Left renal pelvis (tissue), 4 donors: ENCODE data around the gene TBX18. TPM values are rescaled to one million over a fixed set of nuclear protein-coding genes. Genes with fewer than 3 reads are reported as not detected.

Experiments used
- DNase-seq, 4 donors: peaks; one replicate each; pipeline ENCODE4 v3.0.0-alpha.2; 2013; ENCODE audit warnings: low read depth in 4 of 4, low spot score in 3 of 4
- polyA plus RNA-seq, 4 donors: library from polyadenylated mRNA; unstranded; fragments of 120-200 nt; gene quantifications; one replicate each; pipeline ENCODE4 v1.2.1, GENCODE V29; 2013; ENCODE audit not compliant: insufficient read length in 4 of 4

TBX18 gene
- polyA plus RNA-seq, 4 donors = 7.0 to 24.7 (median 12.7) TPM

GRCh38 chr6:84752118-84752850, 12.1 kb downstream of the TBX18 start:
- no peak for DNase-seq

- no peak for DNase-seq
Observed at GRCh38 chr6:84749181-84749580, 15.2 kb downstream of the TBX18 start.

GRCh38 chr6:84748376-84748775, 16.0 kb downstream of the TBX18 start:
- no peak for DNase-seq

- no peak for DNase-seq
Observed at GRCh38 chr6:84743616-84744015, 20.8 kb downstream of the TBX18 start.

GRCh38 chr6:84740385-84740784, 24.0 kb downstream of the TBX18 start:
- DNase-seq = no peak

- no peak for DNase-seq
Observed at GRCh38 chr6:84739866-84740208, 24.6 kb downstream of the TBX18 start.

GRCh38 chr6:84738996-84739865, 25.2 kb downstream of the TBX18 start:
- DNase-seq = no peak

- no peak for DNase-seq
Observed at GRCh38 chr6:84733889-84734288, 30.5 kb downstream of the TBX18 start.

GRCh38 chr6:84731901-84732300, 32.5 kb downstream of the TBX18 start:
- no peak for DNase-seq

GRCh38 chr6:84731401-84731800, 33.0 kb downstream of the TBX18 start:
- DNase-seq = no peak

- DNase-seq = no peak
Observed at GRCh38 chr6:84728602-84729001, 35.8 kb downstream of the TBX18 start.

GRCh38 chr6:84719152-84719551, 45.2 kb downstream of the TBX18 start:
- DNase-seq = no peak

- DNase-seq = no peak
Observed at GRCh38 chr6:84718038-84718955, 46.1 kb downstream of the TBX18 start.

GRCh38 chr6:84709121-84709520, 55.3 kb downstream of the TBX18 start:
- no peak for DNase-seq

GRCh38 chr6:84707171-84707570, 57.2 kb downstream of the TBX18 start:
- DNase-seq = no peak

- no peak for DNase-seq
Observed at GRCh38 chr6:84696166-84696565, 68.2 kb downstream of the TBX18 start.

- no peak for DNase-seq
Observed at GRCh38 chr6:84691978-84692623, 72.3 kb downstream of the TBX18 start.

- DNase-seq = no peak
Observed at GRCh38 chr6:84688141-84688873, 76.1 kb downstream of the TBX18 start.

GRCh38 chr6:84687431-84687830, 77.0 kb downstream of the TBX18 start:
- peak in 1 of 4 donors; percentile 14 for DNase-seq
